ENCODE measurements around the gene PLPP6.
"Not testable (repeated sequence)": the region's sequence is repeated elsewhere in the genome, so short reads cannot be mapped to it uniquely, and the experiment has no call there.

PLPP6 gene

GRCh38 chr9:4662108-4662988 lies at the start of gene PLPP6:
PLPP6 (plus strand) TSS chr9:4662294; CDS start chr9:4662376, 82 bp downstream.
- peak; percentile 93 for DNase-seq

- no peak for DNase-seq
Observed at GRCh38 chr9:4614627-4615026, 47.5 kb upstream of the PLPP6 start.

GRCh38 chr9:4615251-4615650 lies 46.8 kb upstream of the PLPP6 start:
- no peak for DNase-seq

GRCh38 chr9:4615778-4616177 lies 46.3 kb upstream of the PLPP6 start:
- no peak for DNase-seq

- DNase-seq, result no peak
Observed at GRCh38 chr9:4617752-4618151, 44.3 kb upstream of the PLPP6 start.

GRCh38 chr9:4618700-4619099 lies 43.4 kb upstream of the PLPP6 start:
- DNase-seq, result no peak

GRCh38 chr9:4620057-4620765 lies 41.9 kb upstream of the PLPP6 start:
- DNase-seq, result no peak

- no peak for DNase-seq
Observed at GRCh38 chr9:4620881-4621555, 41.1 kb upstream of the PLPP6 start.

GRCh38 chr9:4622016-4622415 lies 40.1 kb upstream of the PLPP6 start:
- no peak for DNase-seq

GRCh38 chr9:4630836-4631235 lies 31.3 kb upstream of the PLPP6 start:
- DNase-seq, result no peak

- DNase-seq, result no peak
Observed at GRCh38 chr9:4638968-4639367, 23.1 kb upstream of the PLPP6 start.

GRCh38 chr9:4639420-4639819 lies 22.7 kb upstream of the PLPP6 start:
- DNase-seq, result no peak

GRCh38 chr9:4640027-4640426 lies 22.1 kb upstream of the PLPP6 start:
- peak; percentile 12 for DNase-seq

GRCh38 chr9:4642351-4642750 lies 19.7 kb upstream of the PLPP6 start:
- no peak for DNase-seq

- DNase-seq, result no peak
Observed at GRCh38 chr9:4654084-4654483, 8.0 kb upstream of the PLPP6 start.

- no peak for DNase-seq
Observed at GRCh38 chr9:4654538-4654937, 7.6 kb upstream of the PLPP6 start.

- DNase-seq, result not testable (repeated sequence)
Observed at GRCh38 chr9:4656196-4656595, 5.9 kb upstream of the PLPP6 start.

- no peak for DNase-seq
Observed at GRCh38 chr9:4656621-4657020, 5.5 kb upstream of the PLPP6 start.

- no peak for DNase-seq
Observed at GRCh38 chr9:4657426-4658159, 4.5 kb upstream of the PLPP6 start.

GRCh38 chr9:4660665-4661064 lies 1.4 kb upstream of the PLPP6 start:
- not testable (repeated sequence) for DNase-seq

- DNase-seq, result no peak
Observed at GRCh38 chr9:4661165-4661564, 929 bp upstream of the PLPP6 start.

- DNase-seq, result no peak
Observed at GRCh38 chr9:4661611-4662010, 483 bp upstream of the PLPP6 start.

Measured in NCI-H1105 (cell line).